ENCODE data around the gene ZDHHC14.

DNA sequence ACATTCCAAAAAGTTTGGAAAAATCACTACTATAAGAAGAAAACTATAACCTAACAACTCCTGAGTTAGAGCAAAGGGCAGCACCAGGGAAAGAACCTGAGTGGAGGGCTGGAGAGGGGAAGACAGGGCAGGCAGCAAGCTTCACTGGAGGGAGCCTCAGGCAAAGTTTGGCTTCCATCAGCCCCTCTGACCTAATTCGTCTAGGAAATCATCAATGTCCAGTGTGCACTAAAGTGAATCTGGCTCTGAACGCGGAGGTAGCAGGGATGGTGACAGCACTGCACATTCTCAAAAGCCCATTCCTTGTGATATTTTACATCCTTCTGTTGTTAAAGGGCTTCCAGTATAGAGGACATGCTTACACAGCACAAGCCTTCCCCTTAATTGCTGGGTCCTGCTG, 87.1 kb downstream of the ZDHHC14 start:
- TF ChIP-seq, protein P1, sequence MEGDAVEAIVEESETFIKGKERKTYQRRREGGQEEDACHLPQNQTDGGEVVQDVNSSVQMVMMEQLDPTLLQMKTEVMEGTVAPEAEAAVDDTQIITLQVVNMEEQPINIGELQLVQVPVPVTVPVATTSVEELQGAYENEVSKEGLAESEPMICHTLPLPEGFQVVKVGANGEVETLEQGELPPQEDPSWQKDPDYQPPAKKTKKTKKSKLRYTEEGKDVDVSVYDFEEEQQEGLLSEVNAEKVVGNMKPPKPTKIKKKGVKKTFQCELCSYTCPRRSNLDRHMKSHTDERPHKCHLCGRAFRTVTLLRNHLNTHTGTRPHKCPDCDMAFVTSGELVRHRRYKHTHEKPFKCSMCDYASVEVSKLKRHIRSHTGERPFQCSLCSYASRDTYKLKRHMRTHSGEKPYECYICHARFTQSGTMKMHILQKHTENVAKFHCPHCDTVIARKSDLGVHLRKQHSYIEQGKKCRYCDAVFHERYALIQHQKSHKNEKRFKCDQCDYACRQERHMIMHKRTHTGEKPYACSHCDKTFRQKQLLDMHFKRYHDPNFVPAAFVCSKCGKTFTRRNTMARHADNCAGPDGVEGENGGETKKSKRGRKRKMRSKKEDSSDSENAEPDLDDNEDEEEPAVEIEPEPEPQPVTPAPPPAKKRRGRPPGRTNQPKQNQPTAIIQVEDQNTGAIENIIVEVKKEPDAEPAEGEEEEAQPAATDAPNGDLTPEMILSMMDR (conservative IDR thresholded peaks at IDR 0.05; ENCODE audit: low read depth in 2 of 2) = no peak
- TF ChIP-seq JUNB (IDR thresholded peaks at IDR 0.05; ENCODE audit: unreplicated experiment) (no peak), EZH2 (IDR thresholded peaks at IDR 0.05; ENCODE audit: low read depth, unreplicated experiment) (no peak), POLR2AphosphoS5 (IDR thresholded peaks at IDR 0.05; ENCODE audit: low read depth) (no peak), ZNF114 (CRISPR knock-in tag; IDR thresholded peaks at IDR 0.05) (no peak), EZH2phosphoT487 (IDR thresholded peaks at IDR 0.05; ENCODE audit: unreplicated experiment) (no peak), ZNF331 (CRISPR knock-in tag; IDR thresholded peaks at IDR 0.05; ENCODE audit: low read depth) (no peak), CREB1 (CRISPR knock-in tag; IDR thresholded peaks at IDR 0.05; ENCODE audit: low read depth) (no peak), NANOG (IDR thresholded peaks at IDR 0.05; ENCODE audit: borderline replicate concordance) (no peak), STAT1 (IDR thresholded peaks at IDR 0.05; ENCODE audit: unreplicated experiment) (no peak)
- TF ChIP-seq, protein P2, sequence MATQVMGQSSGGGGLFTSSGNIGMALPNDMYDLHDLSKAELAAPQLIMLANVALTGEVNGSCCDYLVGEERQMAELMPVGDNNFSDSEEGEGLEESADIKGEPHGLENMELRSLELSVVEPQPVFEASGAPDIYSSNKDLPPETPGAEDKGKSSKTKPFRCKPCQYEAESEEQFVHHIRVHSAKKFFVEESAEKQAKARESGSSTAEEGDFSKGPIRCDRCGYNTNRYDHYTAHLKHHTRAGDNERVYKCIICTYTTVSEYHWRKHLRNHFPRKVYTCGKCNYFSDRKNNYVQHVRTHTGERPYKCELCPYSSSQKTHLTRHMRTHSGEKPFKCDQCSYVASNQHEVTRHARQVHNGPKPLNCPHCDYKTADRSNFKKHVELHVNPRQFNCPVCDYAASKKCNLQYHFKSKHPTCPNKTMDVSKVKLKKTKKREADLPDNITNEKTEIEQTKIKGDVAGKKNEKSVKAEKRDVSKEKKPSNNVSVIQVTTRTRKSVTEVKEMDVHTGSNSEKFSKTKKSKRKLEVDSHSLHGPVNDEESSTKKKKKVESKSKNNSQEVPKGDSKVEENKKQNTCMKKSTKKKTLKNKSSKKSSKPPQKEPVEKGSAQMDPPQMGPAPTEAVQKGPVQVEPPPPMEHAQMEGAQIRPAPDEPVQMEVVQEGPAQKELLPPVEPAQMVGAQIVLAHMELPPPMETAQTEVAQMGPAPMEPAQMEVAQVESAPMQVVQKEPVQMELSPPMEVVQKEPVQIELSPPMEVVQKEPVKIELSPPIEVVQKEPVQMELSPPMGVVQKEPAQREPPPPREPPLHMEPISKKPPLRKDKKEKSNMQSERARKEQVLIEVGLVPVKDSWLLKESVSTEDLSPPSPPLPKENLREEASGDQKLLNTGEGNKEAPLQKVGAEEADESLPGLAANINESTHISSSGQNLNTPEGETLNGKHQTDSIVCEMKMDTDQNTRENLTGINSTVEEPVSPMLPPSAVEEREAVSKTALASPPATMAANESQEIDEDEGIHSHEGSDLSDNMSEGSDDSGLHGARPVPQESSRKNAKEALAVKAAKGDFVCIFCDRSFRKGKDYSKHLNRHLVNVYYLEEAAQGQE (IDR thresholded peaks at IDR 0.05; ENCODE audit: unreplicated experiment) = no peak
- TF ChIP-seq, protein P3, sequence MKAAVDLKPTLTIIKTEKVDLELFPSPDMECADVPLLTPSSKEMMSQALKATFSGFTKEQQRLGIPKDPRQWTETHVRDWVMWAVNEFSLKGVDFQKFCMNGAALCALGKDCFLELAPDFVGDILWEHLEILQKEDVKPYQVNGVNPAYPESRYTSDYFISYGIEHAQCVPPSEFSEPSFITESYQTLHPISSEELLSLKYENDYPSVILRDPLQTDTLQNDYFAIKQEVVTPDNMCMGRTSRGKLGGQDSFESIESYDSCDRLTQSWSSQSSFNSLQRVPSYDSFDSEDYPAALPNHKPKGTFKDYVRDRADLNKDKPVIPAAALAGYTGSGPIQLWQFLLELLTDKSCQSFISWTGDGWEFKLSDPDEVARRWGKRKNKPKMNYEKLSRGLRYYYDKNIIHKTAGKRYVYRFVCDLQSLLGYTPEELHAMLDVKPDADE (IDR thresholded peaks at IDR 0.05) = no peak
